GM12864 (cell line): ENCODE results near the gene ALDH2.

Source experiments
- DNase-seq: peaks from one replicate; pipeline ENCODE4 v3.0.0-alpha.2; 2011; ENCODE audit warnings: low read depth
- H3K4me3 ChIP-seq: 2 replicates; pipeline ENCODE4 v1.5.1; 2011; ENCODE audit warnings: mild to moderate bottlenecking, low read depth, low read length, control low read depth
- TF ChIP-seq, protein P1 (sequence below): IDR thresholded peaks from 2 replicates; pipeline ENCODE4 v1.5.1; 2011; ENCODE audit warnings: low read depth, mild to moderate bottlenecking, moderate library complexity, low read length, control low read depth, inconsistent platforms; ENCODE audit errors: missing control alignments

The ALDH2 gene

GRCh38 chr12:111840807-111841206 is 74.1 kb downstream of the ALDH2 start:
- peak overlapping the region; percentile 92 for H3K4me3 ChIP-seq
- DNase-seq, result no peak
- TF ChIP-seq, protein P1, sequence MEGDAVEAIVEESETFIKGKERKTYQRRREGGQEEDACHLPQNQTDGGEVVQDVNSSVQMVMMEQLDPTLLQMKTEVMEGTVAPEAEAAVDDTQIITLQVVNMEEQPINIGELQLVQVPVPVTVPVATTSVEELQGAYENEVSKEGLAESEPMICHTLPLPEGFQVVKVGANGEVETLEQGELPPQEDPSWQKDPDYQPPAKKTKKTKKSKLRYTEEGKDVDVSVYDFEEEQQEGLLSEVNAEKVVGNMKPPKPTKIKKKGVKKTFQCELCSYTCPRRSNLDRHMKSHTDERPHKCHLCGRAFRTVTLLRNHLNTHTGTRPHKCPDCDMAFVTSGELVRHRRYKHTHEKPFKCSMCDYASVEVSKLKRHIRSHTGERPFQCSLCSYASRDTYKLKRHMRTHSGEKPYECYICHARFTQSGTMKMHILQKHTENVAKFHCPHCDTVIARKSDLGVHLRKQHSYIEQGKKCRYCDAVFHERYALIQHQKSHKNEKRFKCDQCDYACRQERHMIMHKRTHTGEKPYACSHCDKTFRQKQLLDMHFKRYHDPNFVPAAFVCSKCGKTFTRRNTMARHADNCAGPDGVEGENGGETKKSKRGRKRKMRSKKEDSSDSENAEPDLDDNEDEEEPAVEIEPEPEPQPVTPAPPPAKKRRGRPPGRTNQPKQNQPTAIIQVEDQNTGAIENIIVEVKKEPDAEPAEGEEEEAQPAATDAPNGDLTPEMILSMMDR, result no peak

- peak overlapping the region; percentile 92 for H3K4me3 ChIP-seq
- TF ChIP-seq, protein P1, result no peak
- DNase-seq, result no peak
Observed at GRCh38 chr12:111841236-111841749, 74.6 kb downstream of the ALDH2 start.

- peak within 1 kb of the TSS; percentile 92 for H3K4me3 ChIP-seq
- TF ChIP-seq, protein P1, result no peak
- peak; percentile 85 for DNase-seq
Observed at GRCh38 chr12:111841750-111842555, 75.2 kb downstream of the ALDH2 start, which contains the start of gene MAPKAPK5. Gene MAPKAPK5 (plus strand): TSS chr12:111842228. CDS start chr12:111842734, 506 bp downstream.

GRCh38 chr12:111842556-111843396 is 76.0 kb downstream of the ALDH2 start:
- DNase-seq, result no peak
- TF ChIP-seq, protein P1, result no peak
- peak overlapping the region; percentile 92 for H3K4me3 ChIP-seq

- TF ChIP-seq, protein P1, result no peak
- DNase-seq, result no peak
- no peak overlapping the region for H3K4me3 ChIP-seq
Observed at GRCh38 chr12:111846016-111846415, 79.3 kb downstream of the ALDH2 start.

DNA sequence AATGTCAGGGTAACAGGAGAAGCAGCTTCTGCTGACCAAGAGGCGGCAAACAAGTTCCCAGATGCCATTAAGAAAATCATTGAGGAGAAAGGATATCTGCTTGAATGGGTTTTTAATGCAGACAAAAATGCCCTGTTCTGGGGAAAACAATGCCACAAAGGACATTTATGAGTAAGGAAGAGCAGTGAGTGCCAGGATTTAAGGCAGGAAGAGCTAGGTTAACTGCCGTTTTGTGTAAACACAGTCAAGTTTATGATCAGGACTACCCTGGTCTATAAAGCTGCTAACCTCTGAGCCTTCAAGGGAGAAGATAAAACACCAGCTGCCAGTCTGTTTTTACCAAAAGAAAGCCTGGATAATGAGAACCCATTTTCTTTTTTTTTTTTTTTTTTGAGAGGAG is 83.8 kb downstream of the ALDH2 start:
- no peak overlapping the region for H3K4me3 ChIP-seq
- TF ChIP-seq, protein P1, result no peak
- DNase-seq, result no peak
